Stimulated activated CD4-positive, alpha-beta T cell treated with anti-CD3 and anti-CD28 coated beads, TNF-alpha, amount 100 ng/mL, for 48 hours (primary cell): ENCODE results near the gene LAMC2.

Source experiments
- DNase-seq, 3 donors: peaks; one replicate each; pipeline ENCODE4 v3.0.0-alpha.2; 2020; ENCODE audit warnings: low read depth in 3 of 3

The LAMC2 gene

DNA sequence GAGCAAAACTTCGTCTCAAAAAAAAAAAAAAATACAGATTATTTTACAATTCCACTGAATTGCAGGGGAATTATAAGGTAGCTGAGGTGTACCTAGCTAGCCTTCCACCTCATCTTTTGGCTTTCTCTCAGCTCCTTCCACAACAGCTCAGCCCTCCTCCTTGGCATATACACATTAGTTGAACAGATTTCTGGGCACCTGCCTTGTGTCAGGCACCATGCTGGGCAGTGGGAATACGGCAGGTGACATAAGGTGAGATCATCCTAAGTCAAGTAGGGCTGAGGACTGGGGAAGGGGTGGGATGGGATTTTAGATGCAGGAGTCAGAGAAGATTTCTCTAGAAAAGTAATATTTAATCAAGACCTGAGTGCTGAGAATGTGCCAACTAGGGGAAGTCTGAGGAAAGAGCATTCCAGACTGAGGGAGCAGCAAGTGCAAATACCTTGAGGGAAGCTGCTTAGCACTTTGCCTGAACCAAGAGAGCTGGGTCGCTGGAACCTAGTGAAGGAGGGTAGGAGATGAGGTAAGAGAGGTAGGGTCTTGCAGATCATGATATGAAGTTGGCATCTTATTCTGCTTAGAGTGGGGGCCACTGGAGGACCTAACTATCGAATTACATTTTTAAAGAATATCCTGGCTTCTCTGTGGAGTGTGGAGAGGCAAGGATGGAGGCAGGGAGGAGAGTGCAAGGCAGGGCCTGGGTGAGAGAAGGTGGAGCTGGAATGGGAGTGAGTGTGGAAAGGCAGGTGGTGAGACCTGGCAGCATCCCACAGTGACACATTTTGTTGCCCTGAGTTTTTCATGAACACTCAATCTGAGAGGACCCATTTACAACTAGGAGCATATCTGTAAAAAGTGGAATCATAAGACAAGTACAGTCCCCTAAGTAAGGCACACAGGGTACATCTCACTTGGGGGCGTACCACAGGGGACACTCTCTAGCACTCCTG, 28.2 kb downstream of the LAMC2 start:
- DNase-seq, result no peak

DNA sequence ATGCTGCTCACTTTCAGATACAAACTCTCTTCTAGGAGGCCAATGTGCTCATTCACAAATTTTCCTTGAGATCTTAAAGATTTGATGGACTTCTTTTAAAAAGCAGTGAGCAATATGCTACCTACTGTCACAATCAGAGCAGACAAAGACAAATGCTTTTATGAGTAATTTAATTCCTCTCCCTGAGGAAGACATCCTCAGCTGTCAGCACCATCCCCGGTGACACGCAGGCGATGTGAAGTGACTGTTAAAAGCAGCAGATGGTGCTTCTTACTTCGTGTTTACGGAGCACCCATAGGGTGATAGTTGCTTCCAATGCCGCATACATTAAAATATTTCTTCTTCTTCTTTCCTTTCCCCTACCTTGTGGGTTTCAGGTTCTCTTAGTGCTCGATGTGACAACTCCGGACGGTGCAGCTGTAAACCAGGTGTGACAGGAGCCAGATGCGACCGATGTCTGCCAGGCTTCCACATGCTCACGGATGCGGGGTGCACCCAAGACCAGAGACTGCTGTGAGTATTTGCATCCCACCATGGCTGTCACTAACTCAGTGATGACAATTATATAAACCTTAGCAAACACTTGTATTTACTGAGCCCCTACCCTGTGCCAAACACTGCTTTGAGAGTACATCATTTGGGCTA, 29.1 kb downstream of the LAMC2 start:
- DNase-seq, result no peak

DNA sequence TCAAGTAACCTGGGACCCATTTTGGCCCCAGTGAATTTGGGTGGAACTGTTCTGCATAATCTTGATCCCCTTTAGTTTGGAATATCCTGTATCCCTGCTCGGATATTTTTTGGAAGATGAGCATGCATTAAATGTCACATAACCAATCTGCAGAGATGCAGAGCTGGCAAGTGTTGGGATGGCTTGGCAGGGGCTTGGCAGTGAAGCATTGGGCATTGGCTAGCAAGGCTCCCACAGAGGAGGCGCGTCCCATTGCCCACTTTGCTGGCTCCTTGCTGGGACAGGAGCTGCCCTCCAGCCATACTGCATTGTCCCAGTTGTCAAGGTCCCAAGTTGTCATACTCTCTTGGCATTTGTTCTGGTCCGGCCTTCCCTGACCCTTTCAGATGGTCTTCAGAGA, 29.9 kb downstream of the LAMC2 start:
- DNase-seq, result no peak

DNA sequence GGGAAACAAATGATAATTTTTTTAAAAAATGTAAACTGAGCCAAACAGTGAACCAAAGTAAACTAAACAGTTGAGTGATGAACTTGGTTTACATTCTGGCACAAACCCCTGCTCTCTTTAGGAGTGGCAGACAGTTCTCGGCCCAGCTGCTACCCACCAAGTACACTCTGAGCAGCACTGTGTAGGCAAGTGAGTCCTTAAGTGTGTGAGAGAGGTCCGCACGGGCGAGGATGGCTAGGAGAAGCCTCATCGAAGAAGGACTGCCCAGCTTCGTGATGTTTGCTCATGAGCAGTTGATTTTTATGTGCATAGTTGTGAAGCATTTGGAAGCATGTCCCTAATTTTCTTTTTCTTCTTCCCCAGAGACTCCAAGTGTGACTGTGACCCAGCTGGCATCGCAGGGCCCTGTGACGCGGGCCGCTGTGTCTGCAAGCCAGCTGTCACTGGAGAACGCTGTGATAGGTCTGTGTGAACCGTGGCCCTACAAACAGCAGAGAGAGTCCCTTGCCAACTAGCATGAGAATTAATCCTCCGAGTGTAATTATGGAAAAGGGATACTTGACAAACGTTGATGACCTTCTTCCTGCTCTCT, 32.1 kb downstream of the LAMC2 start:
- DNase-seq, result no peak

DNA sequence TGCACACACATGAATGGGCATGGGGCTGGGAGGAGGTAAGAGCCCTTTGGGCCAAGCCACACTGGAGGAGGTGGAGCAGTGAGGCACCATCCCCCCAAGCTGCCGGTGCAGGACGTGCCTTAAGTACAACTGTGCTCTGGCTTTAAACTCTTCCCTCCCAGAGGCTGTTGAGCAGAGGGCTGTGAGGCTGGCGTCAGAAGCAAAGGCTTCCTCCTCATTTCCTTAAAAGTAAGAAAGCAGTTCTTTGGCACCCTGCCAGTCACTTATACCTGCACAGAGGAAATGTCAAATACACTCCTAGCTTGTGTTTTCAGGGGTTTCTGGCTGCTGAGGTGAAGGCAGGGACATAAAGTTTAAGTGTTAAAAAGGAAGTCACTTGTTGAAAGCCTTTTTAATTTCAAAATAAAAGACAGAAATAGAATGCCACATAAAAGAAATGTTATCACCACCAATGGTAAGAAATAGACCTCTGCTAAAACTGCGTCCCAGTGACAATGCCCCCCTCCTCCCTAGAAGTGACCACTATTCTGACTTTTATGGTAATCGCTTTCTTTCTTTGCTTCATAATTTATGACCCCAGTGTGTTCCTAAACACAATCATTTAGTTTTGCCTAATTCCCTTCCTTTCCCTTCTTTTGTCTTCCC, 33.0 kb downstream of the LAMC2 start:
- DNase-seq, result no peak

DNA sequence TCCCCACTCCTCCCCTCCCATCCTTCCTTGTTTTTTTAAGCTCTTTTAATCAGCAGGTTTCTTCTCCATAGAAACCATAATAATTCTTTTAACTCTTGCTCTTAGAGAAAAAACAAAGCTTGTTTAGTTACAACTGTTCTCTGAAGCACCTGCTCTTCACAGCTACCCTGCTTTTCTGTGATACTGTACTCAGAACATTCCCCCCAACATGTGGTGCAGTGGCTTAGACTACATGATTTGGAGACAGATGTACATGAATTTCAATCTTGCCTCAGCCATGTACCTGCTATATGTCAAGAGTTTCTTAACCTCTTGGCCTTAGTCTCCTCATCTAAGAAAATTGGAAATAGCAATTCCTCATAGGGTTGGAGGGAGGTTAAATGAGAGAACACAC, 33.5 kb downstream of the LAMC2 start:
- no peak for DNase-seq

DNA sequence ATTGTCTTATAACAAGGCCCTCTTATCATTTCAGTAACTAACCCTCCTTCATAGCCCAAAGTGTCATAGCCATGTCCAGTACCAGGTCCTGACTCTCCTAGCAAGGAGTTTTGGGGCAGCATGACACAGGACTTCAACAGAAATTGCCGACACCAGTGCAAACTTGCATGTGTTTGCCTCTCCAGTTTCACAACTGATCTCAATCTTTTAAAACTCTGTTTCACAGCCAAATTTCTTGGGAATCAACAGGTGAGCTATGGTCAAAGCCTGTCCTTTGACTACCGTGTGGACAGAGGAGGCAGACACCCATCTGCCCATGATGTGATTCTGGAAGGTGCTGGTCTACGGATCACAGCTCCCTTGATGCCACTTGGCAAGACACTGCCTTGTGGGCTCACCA, 36.8 kb downstream of the LAMC2 start:
- DNase-seq, result no peak

DNA sequence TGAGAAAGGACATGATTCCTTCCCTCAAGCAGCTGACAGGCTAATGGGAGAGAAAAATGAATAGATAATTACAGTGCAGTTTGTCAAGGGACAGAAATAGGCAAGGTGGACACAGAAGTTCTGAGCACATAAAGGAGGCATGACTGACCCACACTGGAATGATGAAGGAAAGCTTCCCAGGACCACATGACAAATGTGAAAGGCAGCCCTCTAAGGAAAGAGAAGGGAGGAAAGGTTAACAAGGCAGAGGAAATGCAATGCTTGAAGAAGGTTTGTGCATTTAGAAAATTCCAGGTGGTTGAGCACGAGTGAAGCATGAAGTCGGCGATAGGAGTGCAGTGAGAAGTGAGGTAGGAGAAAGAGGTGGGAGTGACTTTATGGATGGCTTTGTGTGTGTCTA, 37.4 kb downstream of the LAMC2 start:
- DNase-seq, result no peak

DNA sequence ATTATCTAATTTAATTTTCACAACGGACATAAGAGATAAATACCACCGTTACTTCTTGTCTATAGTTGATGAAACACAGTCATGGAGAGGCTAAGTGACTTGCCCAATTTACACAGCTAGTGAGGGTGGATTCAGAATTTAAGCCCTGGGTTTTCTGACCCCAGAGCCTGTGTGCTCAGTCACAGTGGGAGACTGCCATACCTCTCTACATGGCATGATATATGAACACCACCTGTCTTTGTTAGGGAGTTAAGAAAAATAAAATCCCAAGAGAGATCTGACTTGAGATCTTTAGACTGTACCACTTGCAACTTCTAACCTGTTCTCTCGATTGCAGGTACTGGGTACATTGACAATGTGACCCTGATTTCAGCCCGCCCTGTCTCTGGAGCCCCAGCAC, 40.3 kb downstream of the LAMC2 start:
- DNase-seq, result no peak

DNA sequence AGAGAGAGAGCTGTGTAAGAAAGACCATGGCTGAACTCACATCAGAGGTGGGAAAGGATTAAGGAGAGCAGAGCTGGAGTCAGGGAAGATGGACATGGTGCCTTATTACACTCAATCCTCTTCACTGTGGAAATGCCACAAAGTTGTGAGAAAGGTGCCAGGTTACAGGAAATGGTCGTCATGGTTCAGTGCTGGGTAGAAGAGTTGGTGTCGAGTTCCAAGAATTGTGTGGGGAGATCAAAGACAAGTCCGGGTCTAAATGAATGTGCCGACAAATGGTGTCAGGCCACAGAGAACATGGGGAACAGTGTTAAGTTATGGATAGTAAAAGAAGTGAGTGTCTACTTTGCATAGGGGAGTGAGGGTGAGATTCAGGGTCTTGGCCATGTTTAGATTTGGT, 40.9 kb downstream of the LAMC2 start:
- no peak for DNase-seq

DNA sequence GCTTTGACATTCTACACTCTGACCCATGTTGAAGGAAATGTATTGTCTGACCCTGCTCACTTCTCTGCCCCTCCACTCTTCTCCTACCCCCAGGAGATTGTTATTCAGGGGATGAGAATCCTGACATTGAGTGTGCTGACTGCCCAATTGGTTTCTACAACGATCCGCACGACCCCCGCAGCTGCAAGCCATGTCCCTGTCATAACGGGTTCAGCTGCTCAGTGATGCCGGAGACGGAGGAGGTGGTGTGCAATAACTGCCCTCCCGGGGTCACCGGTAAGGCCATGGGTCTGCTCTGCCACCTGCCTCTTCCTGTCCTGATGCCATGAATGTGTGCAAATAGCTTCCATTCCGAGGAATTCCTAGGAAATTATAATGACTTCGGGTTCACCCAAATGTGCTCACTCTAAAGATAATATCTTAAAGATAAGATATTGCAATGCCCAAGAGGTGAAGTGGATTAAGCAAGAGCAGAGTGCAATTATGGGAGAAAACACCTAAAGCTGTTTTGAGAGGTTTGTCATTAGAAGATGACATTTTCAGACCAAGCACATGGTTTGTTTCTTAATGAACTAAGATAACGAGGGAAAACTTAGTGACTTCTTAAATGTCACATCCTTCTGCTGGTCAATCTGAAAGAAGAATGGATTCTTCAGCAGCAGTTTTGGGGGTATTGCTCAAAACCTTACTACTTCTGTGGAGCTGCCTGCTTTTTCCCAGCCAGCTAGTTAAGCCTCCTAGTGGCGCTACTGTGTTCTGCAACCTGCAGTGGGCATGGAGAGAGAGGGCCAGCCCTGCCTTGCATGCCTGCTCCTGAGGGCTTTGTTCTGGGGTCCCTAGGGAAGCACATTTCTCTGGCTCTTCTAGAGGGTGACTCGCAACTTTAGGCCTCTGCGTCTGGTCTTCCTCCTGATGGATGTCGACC, 41.6 kb downstream of the LAMC2 start:
- DNase-seq, result peak in 2 of 3 donors; percentile 11 to 20

DNA sequence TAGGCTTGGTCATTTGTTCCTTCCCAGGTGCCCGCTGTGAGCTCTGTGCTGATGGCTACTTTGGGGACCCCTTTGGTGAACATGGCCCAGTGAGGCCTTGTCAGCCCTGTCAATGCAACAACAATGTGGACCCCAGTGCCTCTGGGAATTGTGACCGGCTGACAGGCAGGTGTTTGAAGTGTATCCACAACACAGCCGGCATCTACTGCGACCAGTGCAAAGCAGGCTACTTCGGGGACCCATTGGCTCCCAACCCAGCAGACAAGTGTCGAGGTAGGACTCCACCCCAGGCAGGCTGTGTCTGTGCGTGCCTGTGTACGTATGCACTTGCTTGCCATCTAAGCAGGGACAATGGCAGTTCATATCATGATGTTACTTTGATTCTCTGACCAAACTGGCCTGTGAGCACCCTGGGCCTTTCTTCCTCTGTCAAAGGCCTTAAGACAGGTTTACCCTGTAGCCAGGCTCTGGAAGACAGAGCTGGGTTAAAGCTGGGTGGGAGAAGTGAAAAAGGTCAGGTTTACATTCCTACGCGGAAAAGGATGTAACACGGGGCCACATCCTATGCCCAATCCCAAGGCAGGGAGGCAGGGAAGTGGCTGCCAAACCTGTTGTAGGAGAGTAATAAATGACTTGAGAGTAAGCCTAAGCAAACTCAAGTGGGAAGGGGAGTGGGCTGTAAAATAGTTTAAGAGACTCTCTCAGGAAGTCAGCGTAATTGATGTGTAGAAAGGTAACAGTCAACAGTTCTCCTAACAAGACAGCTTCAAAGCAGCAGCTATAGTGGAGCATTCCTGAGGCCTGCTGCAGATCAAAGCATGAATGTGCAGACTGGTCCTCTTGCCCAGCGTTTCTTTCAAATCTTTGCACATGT, 42.5 kb downstream of the LAMC2 start:
- DNase-seq, result no peak

DNA sequence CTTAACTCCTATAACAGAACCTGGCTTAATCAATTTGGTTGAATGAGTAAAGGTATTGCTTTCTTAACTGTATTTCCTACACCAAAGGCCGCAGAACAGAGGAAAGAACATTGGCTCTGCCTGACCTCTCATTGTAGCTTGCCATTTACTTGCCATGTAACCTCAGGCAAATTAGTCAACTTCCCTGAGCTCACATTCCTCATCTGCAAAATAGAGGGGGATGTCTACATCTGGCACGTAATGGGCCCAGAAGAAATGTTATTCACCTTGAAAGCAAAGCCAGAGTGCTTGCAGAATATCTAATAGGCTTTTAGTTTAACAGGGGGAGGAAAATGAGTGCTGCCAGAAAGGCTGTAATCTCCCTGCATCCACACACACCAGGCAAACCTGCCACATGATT, 44.3 kb downstream of the LAMC2 start:
- no peak for DNase-seq

DNA sequence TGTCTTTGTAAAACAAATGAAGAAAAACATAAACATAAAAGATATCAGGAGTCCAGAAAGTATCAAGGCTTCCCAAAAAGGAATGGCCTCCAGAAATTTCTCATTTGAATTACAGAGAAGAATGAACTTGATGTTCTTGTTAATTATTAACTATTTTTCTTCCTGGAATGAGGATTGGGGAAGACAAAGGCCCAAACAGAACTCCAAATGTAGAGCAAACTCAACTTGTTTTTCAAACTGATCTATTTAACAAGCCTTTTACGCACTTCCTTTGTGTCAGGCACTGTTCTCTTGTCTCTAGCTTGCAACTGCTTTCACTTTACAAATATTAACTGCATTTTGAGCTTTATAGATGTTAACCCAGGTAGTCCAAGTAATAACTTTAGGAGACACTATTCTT, 45.5 kb downstream of the LAMC2 start:
- DNase-seq, result no peak

DNA sequence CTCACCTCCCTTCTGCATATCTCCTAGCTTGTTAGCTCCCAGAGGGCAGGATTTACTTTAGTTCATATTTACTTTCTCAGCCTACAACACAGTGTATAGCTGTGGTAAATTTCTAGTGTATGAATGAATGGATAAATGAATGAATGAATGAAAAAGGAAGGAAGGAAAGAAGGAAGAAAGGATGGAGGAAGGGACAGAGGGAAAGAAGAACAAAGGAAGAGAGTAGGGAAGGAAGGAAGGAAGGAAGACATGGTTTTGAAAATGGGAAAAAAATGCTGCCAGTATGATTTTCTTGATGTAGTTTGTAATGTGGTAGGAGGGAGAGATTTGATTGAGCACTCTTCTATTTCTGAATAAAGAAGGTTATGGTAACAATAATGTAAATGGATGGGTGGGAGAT, 47.0 kb downstream of the LAMC2 start:
- DNase-seq, result no peak

DNA sequence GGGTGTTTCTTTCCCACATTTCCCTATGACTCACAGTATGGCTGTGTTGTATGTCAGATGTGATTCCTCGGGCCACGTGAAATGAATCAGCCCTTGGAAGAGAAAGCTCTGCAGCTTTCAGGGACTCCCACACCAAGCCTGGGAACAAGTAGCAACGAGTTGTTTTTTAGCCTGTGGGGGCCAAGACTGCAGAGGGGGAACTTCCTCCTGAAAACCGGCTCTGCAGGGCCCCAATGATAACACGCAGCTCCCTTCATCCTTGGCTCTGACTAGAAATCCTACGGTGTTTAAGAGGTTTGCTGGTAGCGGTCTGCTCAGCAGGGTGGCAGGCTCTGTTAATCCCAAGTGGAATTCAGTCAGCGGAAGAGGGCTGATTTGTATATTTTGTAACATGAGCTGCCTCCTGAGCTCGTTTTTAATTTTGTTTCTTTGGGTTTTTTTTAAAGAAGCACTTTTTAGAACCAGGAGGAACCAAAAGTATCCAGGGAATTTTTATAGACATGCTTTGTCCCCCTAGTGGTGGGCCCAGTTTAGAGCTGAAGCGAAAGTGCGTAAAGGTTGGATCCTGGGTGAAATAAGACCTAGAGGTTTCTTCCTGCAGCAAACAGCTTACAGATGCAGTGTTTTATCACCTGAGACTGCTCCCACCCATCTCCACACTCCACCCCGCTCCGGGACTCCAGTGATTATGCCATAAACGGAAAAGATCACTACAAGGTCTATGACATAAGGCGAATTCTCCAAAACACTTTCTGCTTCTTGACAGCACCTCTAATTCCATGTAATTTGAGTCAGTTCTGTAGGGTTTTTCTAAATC, 48.8 kb downstream of the LAMC2 start:
- DNase-seq, result no peak

DNA sequence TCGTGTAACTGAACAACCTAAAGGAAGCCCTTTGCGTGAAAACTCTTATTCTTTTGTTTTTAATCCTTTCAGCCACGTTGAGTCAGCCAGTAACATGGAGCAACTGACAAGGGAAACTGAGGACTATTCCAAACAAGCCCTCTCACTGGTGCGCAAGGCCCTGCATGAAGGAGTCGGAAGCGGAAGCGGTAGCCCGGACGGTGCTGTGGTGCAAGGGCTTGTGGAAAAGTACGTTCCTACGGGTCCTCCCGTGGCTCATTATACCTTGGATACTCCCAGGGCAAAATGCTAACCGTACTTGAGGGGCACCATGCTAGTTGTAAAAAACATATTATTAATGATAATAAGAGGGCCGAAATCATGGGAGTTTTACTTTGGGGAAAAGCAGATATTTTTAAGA, 49.4 kb downstream of the LAMC2 start:
- no peak for DNase-seq

DNA sequence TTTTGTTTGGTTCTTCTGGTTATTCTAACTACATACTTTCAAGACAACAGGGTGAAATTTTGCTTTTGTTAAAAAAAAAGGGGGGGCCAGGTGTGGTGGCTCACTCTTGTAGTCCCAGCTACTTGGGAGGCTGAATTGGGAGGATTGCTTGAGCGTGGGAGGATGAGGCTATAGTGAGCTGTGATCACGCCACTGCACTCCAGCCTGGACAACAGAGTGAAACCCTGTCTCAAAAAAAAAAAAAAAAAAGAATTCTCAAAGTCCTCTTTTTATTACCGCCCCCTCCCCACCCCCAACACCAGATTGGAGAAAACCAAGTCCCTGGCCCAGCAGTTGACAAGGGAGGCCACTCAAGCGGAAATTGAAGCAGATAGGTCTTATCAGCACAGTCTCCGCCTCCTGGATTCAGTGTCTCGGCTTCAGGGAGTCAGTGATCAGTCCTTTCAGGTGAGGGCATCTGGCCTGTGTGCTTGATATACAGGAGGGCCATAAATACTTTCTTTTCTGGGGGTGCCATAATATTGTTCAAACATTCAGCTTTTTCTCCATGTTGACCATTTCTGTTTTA, 50.2 kb downstream of the LAMC2 start:
- DNase-seq, result no peak

DNA sequence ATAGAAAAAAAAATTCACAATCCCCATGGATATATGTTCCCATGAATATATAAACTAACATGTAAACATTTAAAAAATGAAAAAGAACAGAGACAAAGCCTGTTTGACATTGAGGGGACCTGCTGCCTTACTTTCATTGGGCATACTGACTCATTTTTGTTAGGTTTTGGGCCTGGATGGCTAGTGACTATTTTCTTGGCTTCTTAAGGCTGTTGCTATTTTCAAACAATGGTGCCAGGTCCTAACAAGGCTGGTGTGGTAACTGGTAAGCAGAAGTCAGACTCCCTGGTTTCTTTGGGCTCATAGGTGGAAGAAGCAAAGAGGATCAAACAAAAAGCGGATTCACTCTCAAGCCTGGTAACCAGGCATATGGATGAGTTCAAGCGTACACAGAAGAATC, 51.0 kb downstream of the LAMC2 start:
- no peak for DNase-seq
